HG03469 (cell line): ENCODE data around the gene ACY1.

ENCODE experiments used
- ATAC-seq: cut with Tn5 transposase; IDR thresholded peaks from one replicate; pipeline ENCODE4 v1.9.1; 2021; ENCODE audit warnings: mild to moderate bottlenecking, moderate library complexity, moderate number of reproducible peaks; ENCODE audit not compliant: unreplicated experiment

ACY1 gene

GRCh38 chr3:51962854-51963530 is 20.3 kb upstream of the ACY1 start:
- ATAC-seq: no peak

- ATAC-seq: no peak
These were observed 19.3 kb upstream of the ACY1 start for GRCh38 chr3:51963951-51964451.

GRCh38 chr3:51964521-51964920 is 18.8 kb upstream of the ACY1 start:
- no peak for ATAC-seq

GRCh38 chr3:51966016-51966415 is 17.3 kb upstream of the ACY1 start:
- no peak for ATAC-seq

- ATAC-seq: no peak
These were observed 16.8 kb upstream of the ACY1 start for GRCh38 chr3:51966486-51966885.

- no peak for ATAC-seq
These were observed 16.4 kb upstream of the ACY1 start for GRCh38 chr3:51966922-51967383.

GRCh38 chr3:51967384-51968169 is 15.8 kb upstream of the ACY1 start, which contains the start of gene PCBP4:
PCBP4 (minus strand) TSS chr3:51967454; CDS start chr3:51961240, 6,214 bp downstream.
- no peak for ATAC-seq

GRCh38 chr3:51968170-51968775 is 15.1 kb upstream of the ACY1 start:
- no peak for ATAC-seq

- ATAC-seq: no peak
These were observed 14.3 kb upstream of the ACY1 start for GRCh38 chr3:51968883-51969678.

- ATAC-seq: no peak
These were observed 13.5 kb upstream of the ACY1 start for GRCh38 chr3:51969841-51970240.

- no peak for ATAC-seq
These were observed 12.6 kb upstream of the ACY1 start for GRCh38 chr3:51970606-51971300.

GRCh38 chr3:51971350-51971749 is 12.0 kb upstream of the ACY1 start:
- ATAC-seq: no peak

- ATAC-seq: no peak
These were observed 8.9 kb upstream of the ACY1 start for GRCh38 chr3:51974277-51974962.

- peak; percentile 38 for ATAC-seq
These were observed 8.1 kb upstream of the ACY1 start, which contains the start of gene ABHD14A for GRCh38 chr3:51974963-51975851. ABHD14A (plus strand) TSS chr3:51975064; CDS start chr3:51975136, 72 bp downstream.

- no peak for ATAC-seq
These were observed 7.3 kb upstream of the ACY1 start for GRCh38 chr3:51975852-51976549.

GRCh38 chr3:51977446-51978142 is 5.7 kb upstream of the ACY1 start:
- ATAC-seq: no peak

GRCh38 chr3:51978143-51978502 is 5.2 kb upstream of the ACY1 start:
- ATAC-seq: no peak
